IPS DF 4.7 (cell line): Measurements from ENCODE around the gene SLC29A1.
"Not testable (repeated sequence)": the region's sequence is repeated elsewhere in the genome, so short reads cannot be mapped to it uniquely, and the experiment has no call there.

Experiments used
- DNase-seq: peaks from one replicate; pipeline ENCODE4 v3.0.0-alpha.2; 2013; ENCODE audit warnings: low spot score; ENCODE audit errors: extremely low read depth

SLC29A1 gene

GRCh38 chr6:44194326-44194725 is 29.1 kb upstream of the SLC29A1 start:
- DNase-seq, result no peak

- DNase-seq, result not testable (repeated sequence)
These were observed 27.0 kb upstream of the SLC29A1 start for GRCh38 chr6:44196351-44196750.

GRCh38 chr6:44198684-44199083 is 24.7 kb upstream of the SLC29A1 start:
- no peak for DNase-seq

DNA sequence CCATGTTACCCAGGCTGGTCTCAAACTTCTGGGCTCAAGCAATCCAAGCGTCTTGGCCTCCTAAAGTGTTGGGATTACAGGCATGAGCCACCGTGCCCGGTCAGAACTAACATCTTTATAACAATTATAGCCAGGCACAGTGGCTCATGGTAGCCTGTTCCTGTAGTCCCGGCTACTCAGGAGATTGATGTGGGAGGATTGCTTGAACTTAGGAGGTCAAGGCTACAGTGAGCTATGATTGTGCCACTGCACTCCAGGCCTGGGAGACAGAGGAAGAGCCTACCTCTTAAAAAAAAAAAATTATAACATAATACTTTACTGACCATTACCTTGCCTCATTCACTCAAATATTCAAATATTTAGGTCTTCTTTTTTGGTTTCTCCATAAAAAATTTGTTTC is 23.5 kb upstream of the SLC29A1 start:
- DNase-seq, result no peak

- DNase-seq, result no peak
These were observed 22.2 kb upstream of the SLC29A1 start for GRCh38 chr6:44201200-44201599.

DNA sequence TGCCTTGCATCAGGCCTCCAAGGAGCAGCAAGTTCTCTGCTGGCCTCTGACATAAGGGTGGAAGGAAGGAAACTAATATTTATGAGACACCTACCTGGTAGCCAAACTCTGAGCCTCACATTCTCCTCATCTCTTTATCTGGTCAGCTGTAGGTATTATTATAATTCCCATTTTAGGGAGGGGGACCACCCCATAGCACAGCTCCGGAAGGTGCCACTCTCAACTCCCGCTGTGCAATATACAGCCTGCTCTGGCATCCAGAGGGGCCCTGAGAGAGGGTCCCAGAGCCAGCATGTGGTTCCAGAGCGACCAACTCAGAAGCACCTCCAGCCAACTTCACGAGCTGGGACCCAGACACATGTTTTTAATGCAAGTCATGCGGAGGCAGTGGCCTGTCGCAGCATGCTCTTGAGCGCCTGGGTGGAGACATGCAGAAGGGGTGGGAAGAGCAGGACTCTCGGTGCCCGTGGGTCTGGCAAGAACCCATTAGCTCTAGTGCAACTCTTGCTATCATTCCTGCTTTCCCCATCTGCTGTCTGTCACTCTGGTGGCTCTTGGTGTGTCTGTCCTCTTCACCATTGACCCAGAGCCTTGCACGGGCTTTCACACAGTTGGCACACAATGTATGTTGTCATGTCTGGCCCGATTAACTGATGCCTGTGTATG is 21.6 kb upstream of the SLC29A1 start:
- no peak for DNase-seq

DNA sequence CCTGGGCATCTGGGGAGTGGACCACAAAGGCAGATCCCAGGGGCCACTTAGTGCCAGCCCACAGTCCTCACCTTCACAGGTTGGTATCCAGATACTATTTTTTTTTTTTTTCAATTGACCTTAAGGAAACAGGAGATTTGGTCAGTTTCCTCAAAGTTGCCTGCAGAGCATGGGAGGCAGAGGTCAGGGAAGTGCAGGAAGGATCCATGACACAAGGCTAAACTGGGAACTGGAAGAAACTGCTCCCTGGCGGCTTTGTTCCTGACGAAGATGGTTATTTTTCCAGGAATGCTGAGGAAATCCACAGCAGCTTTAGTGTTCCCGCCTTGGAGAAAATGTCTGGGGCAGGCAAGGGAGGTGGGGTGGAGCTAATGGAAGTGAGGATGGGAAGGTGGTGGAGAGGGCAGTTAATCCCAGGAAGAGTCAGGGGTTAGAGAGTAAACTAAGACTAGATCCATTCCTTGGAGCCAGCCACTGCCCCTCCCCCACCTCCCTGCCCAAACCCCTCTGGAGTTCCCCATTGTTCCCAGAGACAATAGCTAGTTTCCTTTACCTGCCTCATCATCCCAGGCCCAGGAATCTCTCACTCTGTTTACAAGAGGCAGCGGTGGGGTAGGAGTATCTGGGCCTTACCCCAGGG is 20.9 kb upstream of the SLC29A1 start:
- DNase-seq, result no peak

DNA sequence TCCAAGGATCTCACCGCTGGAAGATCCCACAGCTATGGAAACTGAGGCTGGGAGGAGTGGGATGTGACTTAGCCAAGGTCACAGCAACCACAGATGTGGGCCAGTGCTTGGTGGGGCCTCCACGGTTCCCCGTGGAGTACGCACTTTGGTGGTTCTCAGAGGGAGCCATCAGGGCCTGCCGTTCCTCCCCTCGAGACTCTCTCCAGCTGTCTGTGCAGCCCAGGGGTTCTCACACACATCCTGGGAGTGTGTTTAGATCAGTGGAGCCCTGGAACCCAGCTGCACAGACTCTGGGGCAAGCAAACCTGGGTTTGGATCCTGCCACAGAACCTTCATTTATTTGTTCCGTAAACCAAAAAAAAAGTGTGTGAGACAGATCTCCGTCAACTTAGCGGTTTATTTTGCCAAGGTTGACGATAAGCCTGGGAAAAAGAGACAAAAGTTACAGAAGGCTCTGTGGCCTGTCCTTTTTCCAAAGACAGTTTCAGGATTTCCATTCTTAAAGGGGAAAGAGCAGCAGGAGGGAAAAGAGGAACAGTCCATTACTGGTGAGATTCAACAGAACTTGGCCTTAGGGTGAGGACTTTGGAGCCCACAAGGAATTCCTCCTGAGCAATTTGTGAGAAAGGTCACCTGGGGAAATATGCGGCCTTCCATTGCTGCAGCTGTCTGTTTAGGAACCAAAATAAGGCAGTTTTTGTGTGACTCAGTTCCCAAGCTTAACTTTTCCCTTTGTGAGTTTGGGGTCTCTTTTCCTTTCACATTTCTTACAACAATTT is 20.2 kb upstream of the SLC29A1 start:
- DNase-seq, result no peak

DNA sequence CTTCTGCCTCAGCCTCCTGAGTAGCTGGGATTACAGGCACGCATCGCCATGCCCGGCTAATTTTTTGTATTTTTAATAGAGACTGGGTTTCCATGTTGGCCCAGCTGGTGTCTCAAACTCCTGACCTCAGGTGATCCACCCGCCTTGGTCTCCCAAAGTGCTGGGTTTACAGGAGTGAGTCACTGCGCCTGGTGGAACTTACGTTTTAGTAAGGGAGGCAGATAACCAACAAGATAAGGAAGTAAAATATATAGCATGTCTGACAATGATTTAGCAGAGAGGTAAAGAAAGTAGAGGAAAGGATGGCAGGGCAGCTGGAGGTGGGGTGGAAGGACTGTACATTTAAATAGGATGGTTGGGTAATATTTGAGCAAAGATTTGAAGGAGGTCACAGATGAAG is 19.4 kb upstream of the SLC29A1 start:
- DNase-seq, result no peak

GRCh38 chr6:44207966-44208365 is 15.4 kb upstream of the SLC29A1 start:
- no peak for DNase-seq

GRCh38 chr6:44211284-44211683 is 12.1 kb upstream of the SLC29A1 start:
- DNase-seq, result no peak

DNA sequence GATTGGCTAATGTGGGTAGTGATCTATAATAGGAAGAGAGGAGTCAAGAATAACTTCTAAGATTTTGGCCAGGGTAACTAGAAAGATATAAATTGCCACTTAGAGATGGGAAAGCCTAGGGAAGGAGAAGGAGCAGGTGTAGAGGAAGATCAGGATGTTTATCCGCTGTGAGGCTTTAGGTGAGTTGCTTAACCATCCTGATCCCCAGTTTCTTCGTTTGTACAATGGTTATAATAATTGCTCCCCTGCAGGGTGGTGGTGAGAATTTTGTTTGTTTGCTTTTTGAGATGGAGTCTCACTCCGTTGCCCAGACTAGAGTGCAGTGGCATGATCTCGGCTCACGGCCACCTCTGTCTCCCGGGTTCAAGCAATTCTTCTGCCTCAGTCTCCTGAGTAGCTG is 9.1 kb upstream of the SLC29A1 start:
- DNase-seq, result no peak

- no peak for DNase-seq
These were observed 6.6 kb upstream of the SLC29A1 start, which contains the start of gene MYMX for GRCh38 chr6:44216677-44217331. TSS of gene MYMX (plus strand) at chr6:44216926. CDS start at chr6:44217472, 546 bp downstream.

- no peak for DNase-seq
These were observed 5.9 kb upstream of the SLC29A1 start for GRCh38 chr6:44217332-44218143.

DNA sequence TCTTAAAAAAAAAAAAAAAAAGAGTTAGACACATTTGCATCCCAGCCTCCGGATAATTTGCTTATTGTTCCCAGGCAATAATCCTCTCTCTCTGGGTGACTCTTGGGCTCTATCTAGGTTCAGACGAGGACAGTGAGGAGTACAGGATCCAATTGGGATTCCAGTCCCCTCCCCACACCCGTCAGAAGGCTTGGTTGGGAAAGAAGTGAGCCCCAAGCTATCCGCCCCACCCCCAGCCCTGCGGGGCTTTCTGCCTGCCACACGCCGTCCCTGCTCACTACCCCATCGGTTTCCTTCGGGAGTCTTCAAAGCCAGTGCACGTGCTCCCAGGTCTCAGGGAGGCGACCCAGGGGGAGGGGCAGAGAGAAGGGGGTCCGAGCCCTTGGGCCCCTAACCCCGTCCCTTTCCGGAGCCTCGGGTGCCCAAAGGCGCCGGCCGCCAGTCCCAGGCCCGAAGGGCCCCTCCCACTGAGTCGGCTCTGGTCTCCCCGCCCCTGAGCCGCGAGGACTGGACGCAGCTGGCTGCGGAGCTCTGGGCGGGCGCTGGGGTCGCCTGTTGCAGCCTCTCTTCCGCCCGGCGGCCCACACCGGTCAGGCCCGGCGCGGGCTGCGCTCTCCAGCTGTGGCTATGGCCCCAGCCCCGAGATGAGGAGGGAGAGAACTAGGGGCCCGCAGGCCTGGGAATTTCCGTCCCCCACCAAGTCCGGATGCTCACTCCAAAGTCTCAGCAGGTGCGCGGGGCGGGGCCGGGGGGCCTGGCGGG is 4.2 kb upstream of the SLC29A1 start:
- no peak for DNase-seq

DNA sequence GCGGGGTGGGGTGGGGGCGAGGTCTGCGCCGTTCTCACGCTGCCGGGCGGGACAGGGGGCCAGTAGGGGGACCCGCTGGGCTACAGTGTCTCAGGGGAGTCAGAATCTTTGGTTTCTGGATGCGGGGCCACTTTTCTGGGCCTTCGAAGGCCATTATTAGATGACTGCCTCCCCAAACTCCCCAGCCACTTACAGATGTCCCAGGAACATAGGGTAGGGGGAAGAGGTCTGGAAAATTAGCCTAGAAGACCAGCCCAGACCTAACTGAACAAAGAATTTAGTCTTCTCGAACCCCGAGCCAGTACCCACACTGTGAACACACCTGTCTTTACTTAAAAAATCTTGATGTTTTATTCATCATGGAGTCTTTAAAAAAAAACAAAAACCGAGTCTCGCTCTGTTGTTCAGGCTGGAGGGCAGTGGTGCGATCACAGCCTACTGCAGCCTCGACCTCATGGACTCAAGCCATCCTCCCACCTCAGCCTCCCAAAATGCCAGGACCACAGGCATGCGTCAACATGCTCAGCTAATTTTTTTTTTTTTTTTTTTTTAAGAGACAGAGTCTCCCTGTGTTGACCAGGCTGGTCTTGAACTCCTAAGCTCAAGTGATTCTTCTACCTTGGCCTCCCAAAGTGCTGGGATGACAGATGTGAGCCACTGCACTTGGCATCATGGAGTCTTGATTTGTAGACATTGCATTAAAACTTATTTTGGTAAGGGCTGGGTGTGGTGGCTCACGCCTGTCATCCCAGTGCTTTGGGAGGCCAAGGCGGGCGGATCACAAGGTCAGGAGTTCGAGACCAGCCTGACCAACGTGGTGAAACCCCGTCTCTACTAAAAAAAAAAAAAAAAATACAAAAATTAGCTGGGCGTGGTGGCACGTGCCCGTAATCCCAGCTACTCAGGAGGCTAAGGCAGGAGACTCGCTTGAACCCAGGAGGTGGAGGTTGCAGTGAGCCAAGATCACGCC is 3.3 kb upstream of the SLC29A1 start:
- DNase-seq, result no peak

DNA sequence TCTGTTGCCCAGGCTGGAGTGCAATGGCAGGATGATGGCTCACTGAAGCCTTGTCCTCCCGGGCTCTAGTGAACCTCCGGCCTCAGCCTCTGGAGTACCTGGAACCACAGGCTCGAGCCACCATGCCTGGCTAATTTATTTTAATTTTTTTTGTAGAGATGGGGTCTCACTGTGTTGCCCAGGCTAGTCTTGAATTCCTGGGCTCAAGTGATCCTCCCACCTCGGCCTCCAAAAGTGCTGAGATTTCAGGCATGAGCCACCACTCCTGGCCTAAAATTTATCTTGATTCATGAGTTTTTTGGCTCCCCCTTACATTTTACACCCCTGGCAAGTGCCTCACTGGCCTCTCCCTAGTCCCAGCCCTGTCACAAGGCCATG is 2.5 kb upstream of the SLC29A1 start:
- DNase-seq, result no peak

- no peak for DNase-seq
These were observed 2.0 kb upstream of the SLC29A1 start for GRCh38 chr6:44221291-44221960.

GRCh38 chr6:44221961-44222335 is 1.4 kb upstream of the SLC29A1 start:
- DNase-seq, result no peak
